Measurements from ENCODE around the gene EGFL7. TPM values are rescaled to one million over a fixed set of nuclear protein-coding genes. Genes with fewer than 3 reads are reported as not detected.
A peak's percentile ranks its signal among the peaks of the same experiment; 100 is the strongest.

EGFL7 gene
- total RNA-seq, 1 donor from 2014 or later: 3.2 TPM

GRCh38 chr9:136712690-136713544, 50.2 kb downstream of the EGFL7 start:
- Mint-ChIP-seq H3K27me3 (peaks cover 29% of the 10 kb centered on the region), H3K4me3 (peak overlapping the region; percentile 21), H3K4me1 (peaks cover 2% of the 10 kb centered on the region), H3K36me3 (ENCODE audit: low read depth) (no peaks in the 10 kb centered on the region), H3K9me3 (no peaks in the 10 kb centered on the region), H3K27ac (no peak overlapping the region)
- intact Hi-C loops (cut with micrococcal nuclease): no loop called here
- no peak for DNase-seq

GRCh38 chr9:136713550-136713949, 50.8 kb downstream of the EGFL7 start:
- no peak for DNase-seq
- no peaks in the 10 kb centered on the region for H3K9me3 Mint-ChIP-seq
- no peak overlapping the region for H3K27ac Mint-ChIP-seq
- peaks cover 2% of the 10 kb centered on the region for H3K4me1 Mint-ChIP-seq
- intact Hi-C loops (cut with micrococcal nuclease): no loop called here
- peak overlapping the region; percentile 30 for H3K4me3 Mint-ChIP-seq
- H3K36me3 Mint-ChIP-seq (ENCODE audit: low read depth): no peaks in the 10 kb centered on the region
- H3K27me3 Mint-ChIP-seq: peaks cover 26% of the 10 kb centered on the region

GRCh38 chr9:136714096-136714892, 51.6 kb downstream of the EGFL7 start:
- no peak overlapping the region for H3K27ac Mint-ChIP-seq
- peak overlapping the region; percentile 30 for H3K4me3 Mint-ChIP-seq
- no peaks in the 10 kb centered on the region for H3K9me3 Mint-ChIP-seq
- peaks cover 2% of the 10 kb centered on the region for H3K4me1 Mint-ChIP-seq
- DNase-seq: no peak
- intact Hi-C loops (cut with micrococcal nuclease): no loop called here
- no peaks in the 10 kb centered on the region for H3K36me3 Mint-ChIP-seq (ENCODE audit: low read depth)
- H3K27me3 Mint-ChIP-seq: peaks cover 23% of the 10 kb centered on the region

- Mint-ChIP-seq H3K36me3 (ENCODE audit: low read depth) (no peaks in the 10 kb centered on the region), H3K9me3 (no peaks in the 10 kb centered on the region), H3K4me3 (no peak overlapping the region), H3K27ac (no peak overlapping the region), H3K27me3 (peaks cover 23% of the 10 kb centered on the region), H3K4me1 (peaks cover 2% of the 10 kb centered on the region)
- intact Hi-C loops (cut with micrococcal nuclease): no loop called here
- no peak for DNase-seq
These were observed 52.2 kb downstream of the EGFL7 start for GRCh38 chr9:136714893-136715274.

GRCh38 chr9:136717399-136717798, 54.7 kb downstream of the EGFL7 start:
- H3K27ac Mint-ChIP-seq: no peak overlapping the region
- peaks cover 9% of the 10 kb centered on the region for H3K27me3 Mint-ChIP-seq
- peaks cover 3% of the 10 kb centered on the region for H3K4me1 Mint-ChIP-seq
- peaks cover 3% of the 10 kb centered on the region for H3K36me3 Mint-ChIP-seq (ENCODE audit: low read depth)
- DNase-seq: no peak
- no peaks in the 10 kb centered on the region for H3K9me3 Mint-ChIP-seq
- no peak overlapping the region for H3K4me3 Mint-ChIP-seq
- intact Hi-C loops (cut with micrococcal nuclease): no loop called here

- intact Hi-C loops (cut with micrococcal nuclease): no loop called here
- peaks cover 6% of the 10 kb centered on the region for H3K27me3 Mint-ChIP-seq
- DNase-seq: no peak
- no peak overlapping the region for H3K4me3 Mint-ChIP-seq
- H3K4me1 Mint-ChIP-seq: peaks cover 3% of the 10 kb centered on the region
- H3K36me3 Mint-ChIP-seq (ENCODE audit: low read depth): peaks cover 5% of the 10 kb centered on the region
- no peak overlapping the region for H3K27ac Mint-ChIP-seq
- no peaks in the 10 kb centered on the region for H3K9me3 Mint-ChIP-seq
These were observed 55.9 kb downstream of the EGFL7 start for GRCh38 chr9:136718345-136719194.

GRCh38 chr9:136719195-136719880, 56.6 kb downstream of the EGFL7 start:
- intact Hi-C loops (cut with micrococcal nuclease): no loop called here
- no peak overlapping the region for H3K27ac Mint-ChIP-seq
- H3K4me1 Mint-ChIP-seq: peaks cover 4% of the 10 kb centered on the region

GRCh38 chr9:136720251-136720897, 57.7 kb downstream of the EGFL7 start:
- Mint-ChIP-seq H3K4me1 (peaks cover 5% of the 10 kb centered on the region), H3K27ac (no peak overlapping the region), H3K27me3 (peaks cover 2% of the 10 kb centered on the region), H3K36me3 (ENCODE audit: low read depth) (peaks cover 21% of the 10 kb centered on the region), H3K4me3 (no peak overlapping the region), H3K9me3 (no peaks in the 10 kb centered on the region)
- DNase-seq: no peak
- intact Hi-C loops (cut with micrococcal nuclease): no loop called here

More at GRCh38 chr9:136719195-136719880, 56.6 kb downstream of the EGFL7 start:
- Mint-ChIP-seq H3K9me3 (no peaks in the 10 kb centered on the region), H3K27me3 (peaks cover 2% of the 10 kb centered on the region), H3K4me3 (no peak overlapping the region), H3K36me3 (ENCODE audit: low read depth) (peaks cover 12% of the 10 kb centered on the region)
- no peak for DNase-seq

GRCh38 chr9:136720898-136721338, 58.2 kb downstream of the EGFL7 start:
- H3K27me3 Mint-ChIP-seq: peaks cover under 1% of the 10 kb centered on the region
- H3K27ac Mint-ChIP-seq: peak overlapping the region; percentile 65
- H3K9me3 Mint-ChIP-seq: no peaks in the 10 kb centered on the region
- DNase-seq: no peak
- intact Hi-C loops (cut with micrococcal nuclease): no loop called here
- peaks cover 26% of the 10 kb centered on the region for H3K36me3 Mint-ChIP-seq (ENCODE audit: low read depth)
- peaks cover 5% of the 10 kb centered on the region for H3K4me1 Mint-ChIP-seq
- H3K4me3 Mint-ChIP-seq: no peak overlapping the region

- Mint-ChIP-seq H3K36me3 (ENCODE audit: low read depth) (peaks cover 32% of the 10 kb centered on the region), H3K4me3 (no peak overlapping the region), H3K27ac (peak overlapping the region; percentile 65), H3K9me3 (no peaks in the 10 kb centered on the region), H3K27me3 (no peaks in the 10 kb centered on the region), H3K4me1 (peaks cover 7% of the 10 kb centered on the region)
- intact Hi-C loops (cut with micrococcal nuclease): no loop called here
- no peak for DNase-seq
These were observed 58.8 kb downstream of the EGFL7 start for GRCh38 chr9:136721339-136722092.
